Stimulated activated CD8-positive, alpha-beta memory T cell treated with anti-CD3 and anti-CD28 coated beads, Interleukin-12 subunit alpha, Interleukin-12 subunit beta, amount 100 ng/mL, for 4 hours (primary cell): Measurements from ENCODE around the gene ARHGAP15.

Source experiments
- DNase-seq: peaks from one replicate; pipeline ENCODE4 v3.0.0-alpha.2; 2020; ENCODE audit warnings: low read depth

The ARHGAP15 gene

GRCh38 chr2:143486976-143487375 lies 357.8 kb downstream of the ARHGAP15 start:
- DNase-seq, result no peak

GRCh38 chr2:143489145-143489544 lies 359.9 kb downstream of the ARHGAP15 start:
- no peak for DNase-seq

GRCh38 chr2:143491131-143491530 lies 361.9 kb downstream of the ARHGAP15 start:
- DNase-seq, result no peak

DNA sequence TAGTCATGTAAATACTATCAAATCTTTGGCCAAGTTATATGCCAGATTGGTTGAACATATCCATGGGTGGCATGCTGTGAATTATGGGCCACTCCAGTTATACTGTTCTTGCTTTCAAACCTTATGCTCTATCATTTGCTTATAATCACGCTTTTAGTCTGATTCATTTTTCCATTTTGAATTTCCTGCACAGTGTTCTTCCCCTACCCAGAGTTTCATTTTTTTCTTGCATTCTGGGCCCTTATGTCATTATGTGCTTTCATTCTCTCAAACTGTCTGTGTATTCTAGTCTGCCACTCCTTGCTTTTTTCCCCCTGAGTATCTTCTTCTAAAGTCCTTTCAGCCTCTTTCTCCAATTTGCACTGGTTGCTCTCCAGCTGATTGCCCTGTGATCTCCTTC lies 364.1 kb downstream of the ARHGAP15 start:
- DNase-seq, result no peak

- no peak for DNase-seq
These were observed 368.5 kb downstream of the ARHGAP15 start for GRCh38 chr2:143497726-143498125.

DNA sequence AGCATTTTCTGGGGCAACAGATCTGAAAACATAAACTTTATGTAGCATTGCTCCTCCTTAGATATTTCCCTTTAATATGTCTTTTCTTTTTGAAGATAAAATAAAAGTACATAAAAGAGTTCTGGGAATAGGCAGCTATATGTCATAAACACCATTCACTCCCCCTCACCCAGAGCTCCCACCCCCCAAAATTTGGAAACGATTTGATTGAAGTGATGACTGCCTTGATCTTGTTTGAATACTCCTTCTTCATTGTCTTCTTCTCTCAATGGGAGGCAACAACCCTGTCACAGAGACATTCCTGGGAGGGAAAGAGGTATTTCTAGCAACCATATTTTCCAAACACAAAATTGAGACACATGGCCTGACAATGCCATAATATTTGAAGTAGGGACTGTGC lies 369.3 kb downstream of the ARHGAP15 start:
- no peak for DNase-seq

DNA sequence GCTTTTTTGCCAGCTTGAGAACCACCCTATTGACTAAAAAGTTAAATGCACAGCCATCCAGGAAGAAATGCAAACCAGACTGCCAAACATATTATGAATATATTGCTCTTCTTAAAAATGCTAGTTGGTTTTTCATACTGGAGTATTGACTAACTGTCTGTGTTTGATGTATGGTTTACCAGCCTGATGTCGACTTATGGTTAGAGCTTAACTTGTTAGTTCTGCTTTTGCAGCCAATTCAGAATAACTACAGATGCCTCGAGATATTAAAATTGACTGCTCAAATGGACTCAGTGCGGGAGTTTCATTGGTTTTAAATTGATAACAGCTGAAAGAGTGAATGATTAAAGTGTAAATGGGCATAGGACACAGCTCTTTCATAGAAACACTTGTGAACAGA lies 369.8 kb downstream of the ARHGAP15 start:
- no peak for DNase-seq

- no peak for DNase-seq
These were observed 372.0 kb downstream of the ARHGAP15 start for GRCh38 chr2:143501106-143501676.

DNA sequence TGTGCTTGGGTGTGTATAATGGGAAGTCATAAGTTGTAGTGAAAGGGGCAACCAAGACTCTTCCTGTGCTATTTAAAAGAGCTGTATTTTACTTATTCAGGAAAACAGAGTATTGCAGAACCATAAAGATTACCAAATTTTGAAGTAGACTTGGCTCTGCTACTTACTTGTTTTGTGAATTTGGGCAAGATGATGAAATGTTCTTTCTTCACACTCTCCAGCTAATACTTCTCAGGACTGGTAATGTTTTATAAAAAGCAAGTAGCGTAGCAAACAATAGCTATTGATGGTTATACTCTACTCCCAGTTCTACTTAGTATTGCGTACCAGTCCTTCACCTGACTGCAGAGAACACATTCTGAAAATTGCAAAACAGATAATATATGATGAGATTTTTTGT lies 374.1 kb downstream of the ARHGAP15 start:
- no peak for DNase-seq

GRCh38 chr2:143504397-143504796 lies 375.2 kb downstream of the ARHGAP15 start:
- DNase-seq, result no peak

GRCh38 chr2:143505542-143505941 lies 376.3 kb downstream of the ARHGAP15 start:
- no peak for DNase-seq

- DNase-seq, result no peak
These were observed 383.9 kb downstream of the ARHGAP15 start for GRCh38 chr2:143513081-143513480.

DNA sequence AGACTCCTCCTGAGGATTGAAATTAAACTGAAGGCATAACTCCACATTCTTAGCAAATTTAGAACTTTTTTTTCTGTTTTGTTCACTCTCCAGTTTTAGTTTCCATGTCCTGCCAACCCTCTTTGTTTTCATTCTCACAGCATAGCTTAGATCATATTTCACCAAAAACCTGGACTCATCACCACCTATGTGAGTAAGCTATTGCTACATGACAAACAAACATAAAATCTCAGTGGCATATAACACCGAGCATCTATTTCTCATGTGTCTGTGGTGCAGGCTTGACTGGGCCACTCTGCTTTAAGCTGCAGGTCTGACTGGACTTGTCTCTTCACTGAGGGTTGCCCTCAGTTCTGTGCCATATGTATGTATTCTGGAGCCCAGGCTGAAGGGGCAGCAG lies 385.2 kb downstream of the ARHGAP15 start:
- no peak for DNase-seq

- no peak for DNase-seq
These were observed 386.1 kb downstream of the ARHGAP15 start for GRCh38 chr2:143515318-143515717.

DNA sequence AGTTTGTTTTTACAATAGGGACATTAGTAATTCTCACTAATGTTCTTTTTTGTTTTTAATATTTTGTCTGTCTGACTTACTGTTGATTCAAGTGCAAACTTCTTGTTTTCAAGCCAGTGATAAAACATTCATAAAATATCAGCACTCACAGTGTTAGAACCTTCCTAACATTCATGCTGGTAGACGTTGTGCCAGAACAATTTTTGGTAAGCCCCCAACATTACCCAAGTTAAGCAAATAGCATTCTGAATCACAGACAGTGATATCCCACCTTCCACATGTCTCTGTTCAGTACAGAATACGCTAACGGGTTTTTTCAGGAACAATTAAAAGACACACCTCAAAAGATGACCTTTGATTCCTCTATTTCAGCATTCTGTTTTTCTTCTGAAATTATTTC lies 390.3 kb downstream of the ARHGAP15 start:
- no peak for DNase-seq

GRCh38 chr2:143521396-143521795 lies 392.2 kb downstream of the ARHGAP15 start:
- DNase-seq, result no peak

GRCh38 chr2:143522699-143523098 lies 393.5 kb downstream of the ARHGAP15 start:
- DNase-seq, result no peak

GRCh38 chr2:143524119-143524553 lies 394.9 kb downstream of the ARHGAP15 start:
- DNase-seq, result no peak

DNA sequence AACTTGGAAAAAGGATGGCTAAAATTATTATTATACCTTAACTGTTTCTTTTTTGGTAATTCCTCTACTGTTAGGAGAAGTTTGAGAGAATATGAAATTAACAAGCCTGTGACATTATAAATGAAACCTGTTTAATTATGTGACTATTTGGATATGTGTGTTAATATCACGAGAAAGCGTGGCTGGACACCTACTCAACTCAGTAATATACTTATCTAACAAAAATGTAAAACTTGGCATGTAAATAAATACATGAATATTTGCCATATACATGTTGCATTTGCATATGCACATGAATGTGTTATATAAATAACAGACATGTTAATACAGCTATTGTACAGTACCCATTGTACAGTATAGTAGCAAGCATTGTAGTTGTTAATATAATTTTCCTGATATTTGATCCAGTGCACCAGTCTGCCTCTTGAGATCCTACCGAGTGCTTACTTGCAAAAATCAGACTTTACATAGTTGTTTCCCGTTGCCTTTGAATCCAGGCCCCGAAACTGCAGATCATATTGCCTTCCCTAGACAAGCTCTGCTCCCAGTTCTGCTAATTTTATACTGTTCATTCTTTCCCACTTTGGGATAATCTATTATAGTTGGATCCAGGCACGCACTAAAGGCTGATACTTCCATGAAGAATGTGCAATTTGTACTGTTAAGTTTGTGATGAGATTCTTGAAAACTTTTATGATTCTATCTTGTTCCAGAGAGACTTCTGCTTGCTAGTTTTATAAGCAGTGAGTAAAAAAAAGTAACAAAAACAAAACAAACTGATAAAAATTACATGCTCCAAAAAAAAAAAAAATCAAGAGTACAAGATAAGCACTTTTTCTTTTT lies 395.6 kb downstream of the ARHGAP15 start:
- DNase-seq, result no peak

GRCh38 chr2:143525402-143525860 lies 396.2 kb downstream of the ARHGAP15 start:
- no peak for DNase-seq

DNA sequence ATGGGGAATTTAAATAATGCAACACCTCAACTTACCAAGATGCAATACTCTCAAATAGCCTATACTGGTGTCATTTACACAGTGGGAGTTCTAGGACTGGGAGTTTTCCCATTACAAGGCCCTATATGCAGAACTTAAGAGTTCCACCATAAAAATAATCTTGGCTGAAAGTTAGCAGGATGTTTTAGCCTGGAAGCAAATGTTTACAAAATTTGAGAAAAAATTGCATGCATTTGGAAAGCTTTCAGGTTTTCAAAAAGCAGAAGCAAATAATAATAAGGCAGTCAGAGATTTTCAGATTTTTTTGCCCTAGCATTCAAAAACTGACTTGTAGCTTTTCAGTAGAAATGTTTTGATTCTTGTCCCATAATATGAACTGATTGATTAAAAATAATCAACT lies 397.3 kb downstream of the ARHGAP15 start:
- DNase-seq, result no peak

DNA sequence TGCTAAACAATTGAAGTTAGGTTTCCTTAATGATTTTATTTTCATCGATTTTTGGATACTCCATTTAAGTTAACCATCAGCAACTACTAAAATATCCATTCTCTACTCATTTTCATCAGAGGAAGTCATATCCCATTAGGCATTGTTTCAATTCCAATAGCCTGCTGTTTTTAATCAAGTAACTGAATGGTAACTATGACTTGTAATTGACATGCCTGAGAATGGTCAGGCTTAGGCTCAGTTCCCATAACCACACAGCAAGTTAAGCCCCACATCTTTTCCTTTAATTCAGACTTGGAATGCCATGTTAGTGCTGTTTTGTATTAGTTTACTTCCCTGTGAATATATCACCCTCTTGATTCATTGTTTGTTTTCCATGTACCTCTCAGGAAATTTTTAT lies 398.8 kb downstream of the ARHGAP15 start:
- DNase-seq, result no peak

DNA sequence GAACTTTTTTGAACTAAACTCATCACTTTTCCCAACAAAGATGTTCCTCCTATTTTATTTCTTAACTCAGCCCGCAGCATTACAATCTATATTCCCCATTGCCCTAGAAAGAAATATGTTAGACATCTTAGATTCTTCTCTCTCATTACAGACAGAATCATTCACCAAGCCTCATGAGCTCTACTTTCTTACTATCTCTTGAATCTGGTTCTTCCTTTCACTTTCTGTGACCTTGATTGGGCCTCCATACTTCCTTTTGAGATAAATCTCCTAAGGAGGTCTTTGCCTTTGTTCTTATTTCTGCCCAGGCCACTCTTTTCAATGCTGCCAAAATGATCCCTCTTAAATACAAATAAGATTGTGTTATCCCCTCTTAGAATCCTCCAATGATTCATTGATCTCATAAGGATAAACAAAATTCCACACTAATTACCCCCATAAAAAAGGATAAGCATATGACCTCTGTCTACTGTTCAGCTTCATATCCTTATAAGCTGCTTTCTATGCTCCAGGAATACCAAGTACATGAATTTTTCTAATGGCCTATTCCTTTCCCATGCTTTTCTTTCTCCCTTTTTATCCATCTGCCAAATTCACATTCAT lies 400.0 kb downstream of the ARHGAP15 start:
- DNase-seq, result no peak
